Islet of Langerhans (tissue), 1 donor: ENCODE data around the gene LIN9.

Experiments used
- FAIRE-seq: peaks from one replicate; lab custom pipeline; 2011; peaks lifted over from hg19 to GRCh38; lab: Jason Lieb, UNC

The LIN9 gene

DNA sequence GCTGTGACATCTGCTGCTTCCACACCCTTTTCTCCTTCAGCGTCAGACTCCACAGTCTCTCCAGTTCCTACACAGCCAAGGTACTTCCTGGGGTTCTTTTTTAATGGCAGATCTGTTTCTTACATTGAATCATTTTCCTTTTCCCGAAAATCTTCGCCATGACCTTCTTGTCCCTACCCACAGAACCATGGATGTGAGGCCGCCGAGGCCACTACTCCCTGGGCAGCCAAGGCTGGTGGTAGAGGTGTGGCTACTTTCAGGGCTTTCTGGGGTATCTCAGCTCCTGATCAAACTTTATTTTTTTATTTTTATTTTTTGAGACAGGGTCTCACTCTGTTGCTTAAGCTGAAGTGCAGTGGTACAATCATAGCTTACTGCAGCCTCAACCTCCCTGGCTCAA, 9.5 kb upstream of the LIN9 start:
- no peak for FAIRE-seq

DNA sequence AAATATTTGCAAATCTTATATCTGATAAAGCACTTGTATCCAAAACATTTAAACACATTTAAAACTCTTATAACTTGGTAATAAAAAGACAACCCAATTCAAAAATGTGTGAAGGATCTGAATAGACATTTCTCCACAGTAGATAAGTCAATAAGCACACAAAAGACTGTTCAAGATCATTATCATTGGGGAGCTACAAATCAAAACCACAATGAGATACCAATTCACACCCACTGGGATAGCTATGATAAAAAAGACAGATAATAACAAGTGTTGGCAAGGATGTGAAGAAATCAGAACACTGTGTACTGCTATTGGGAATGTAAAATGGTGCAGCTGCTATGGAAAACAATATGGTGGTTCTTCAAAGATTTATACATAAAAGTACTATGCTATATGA, 5.1 kb upstream of the LIN9 start:
- FAIRE-seq, result no peak

DNA sequence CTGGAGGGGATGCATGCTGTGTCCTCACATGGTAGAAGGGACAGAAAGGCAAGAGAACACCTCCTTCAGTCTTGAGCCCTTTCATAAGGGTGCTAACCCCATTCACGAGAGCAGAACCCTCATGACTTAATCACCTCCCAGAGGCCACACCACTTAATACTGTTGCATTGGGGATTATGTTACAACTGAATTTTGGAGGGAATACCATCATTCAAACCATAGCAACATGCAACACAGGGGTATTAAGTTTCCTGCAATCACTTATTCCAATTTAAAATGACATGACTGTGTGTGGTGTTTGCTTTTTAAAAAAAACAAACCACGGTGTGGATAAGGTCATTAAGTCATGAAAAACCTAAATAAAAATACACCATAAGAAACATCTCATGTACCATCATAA, 3.1 kb upstream of the LIN9 start:
- no peak for FAIRE-seq

DNA sequence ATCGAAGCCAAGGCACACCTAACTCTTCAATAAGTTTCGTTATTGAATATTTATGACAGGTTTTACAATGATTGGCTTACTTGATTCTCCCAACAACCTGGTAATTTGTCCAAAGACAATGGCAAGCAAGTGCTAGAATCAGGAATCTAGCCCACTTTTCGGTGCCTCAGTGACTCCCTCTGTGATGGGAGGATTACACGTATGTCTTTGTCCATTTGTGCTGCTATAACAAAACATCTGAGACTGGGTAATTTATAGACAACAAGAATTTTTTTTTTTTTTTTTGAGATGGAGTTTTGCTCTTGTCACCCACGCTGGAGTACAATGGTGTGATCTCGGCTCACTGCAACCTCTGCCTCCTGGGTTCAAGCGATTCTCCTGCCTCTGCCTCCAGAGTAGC, 2.4 kb upstream of the LIN9 start:
- FAIRE-seq, result no peak

DNA sequence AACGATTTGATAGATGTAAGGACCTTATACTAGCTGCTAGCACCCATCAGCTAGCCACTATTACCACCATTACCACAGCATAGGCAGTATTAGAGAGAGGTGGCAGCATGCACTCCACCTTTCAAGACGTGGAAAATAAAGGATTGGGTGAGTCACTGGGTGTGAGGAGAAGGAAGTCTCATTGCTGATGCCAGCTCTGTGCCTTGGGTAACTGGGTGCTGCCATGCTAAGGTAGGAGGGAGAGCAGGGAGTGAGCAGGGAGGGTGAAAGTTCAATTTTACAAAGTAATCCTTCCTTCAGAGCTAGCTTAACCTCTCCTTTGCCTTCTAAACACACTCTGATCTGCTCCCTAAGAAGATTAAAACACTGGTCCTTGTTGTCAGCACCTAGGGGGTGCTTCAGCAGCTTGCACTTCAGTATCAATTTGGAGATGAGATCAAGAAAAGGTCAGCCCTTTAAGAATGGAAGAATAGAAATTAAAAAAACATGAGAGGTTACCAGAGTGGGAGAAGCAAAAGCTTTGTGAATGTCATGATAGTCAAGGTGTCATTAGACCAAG, 1.8 kb upstream of the LIN9 start:
- no peak for FAIRE-seq

DNA sequence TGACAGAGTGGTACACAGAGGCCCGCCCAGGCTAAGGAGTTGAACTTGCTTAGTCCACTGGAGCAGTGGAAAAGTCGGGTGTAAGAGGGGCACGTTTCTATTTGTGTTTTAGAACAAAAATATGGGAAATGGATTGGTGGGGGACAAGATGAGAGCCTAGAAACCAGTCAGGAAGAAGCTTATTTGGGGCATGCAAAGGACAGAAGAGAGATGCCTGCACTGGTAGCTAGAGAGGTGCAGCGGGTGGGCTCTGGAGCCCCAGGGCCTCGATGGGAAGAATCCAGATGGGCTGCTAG, 1.2 kb upstream of the LIN9 start:
- no peak for FAIRE-seq

DNA sequence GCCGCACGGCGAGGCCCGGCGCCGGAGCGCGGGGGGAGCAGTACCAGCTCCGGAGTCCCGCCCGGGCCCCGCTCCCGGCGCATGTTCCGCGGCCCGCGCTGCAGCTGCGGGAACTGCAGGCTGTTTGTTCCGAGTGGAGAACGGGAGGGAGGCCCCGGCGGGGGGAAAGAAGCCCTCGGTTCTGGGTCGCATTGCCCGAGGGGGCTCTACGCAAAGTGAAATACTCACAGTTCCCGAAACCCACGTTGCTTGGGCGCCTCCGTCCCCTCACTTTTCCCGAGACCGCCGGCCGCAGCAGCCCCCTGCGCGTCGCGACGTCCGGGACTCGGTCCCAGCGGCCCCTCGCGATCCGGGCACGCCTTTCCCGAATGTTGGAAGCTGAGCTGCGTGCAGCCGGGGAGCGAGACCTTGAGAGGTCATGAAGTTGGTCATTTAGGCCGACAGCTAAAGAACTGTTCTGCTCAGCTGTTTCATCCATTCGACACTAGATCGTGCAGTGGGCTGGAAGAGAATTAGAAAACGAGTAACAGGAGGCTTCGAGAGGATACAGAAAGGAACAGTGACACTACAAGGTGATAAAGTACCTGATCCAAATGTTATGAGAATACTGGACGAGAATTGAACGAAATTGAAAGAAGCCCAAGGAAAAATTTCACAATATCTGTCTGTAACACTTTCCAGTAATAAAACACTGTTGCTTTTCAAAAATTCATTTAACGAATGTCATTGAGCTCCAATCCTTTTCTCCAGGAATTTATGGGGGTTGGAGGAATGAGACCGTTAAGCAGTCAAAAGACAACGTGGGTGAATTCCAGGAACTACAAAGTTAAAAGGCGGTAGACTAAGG, 657 bp upstream of the LIN9 start:
- FAIRE-seq, result no peak

DNA sequence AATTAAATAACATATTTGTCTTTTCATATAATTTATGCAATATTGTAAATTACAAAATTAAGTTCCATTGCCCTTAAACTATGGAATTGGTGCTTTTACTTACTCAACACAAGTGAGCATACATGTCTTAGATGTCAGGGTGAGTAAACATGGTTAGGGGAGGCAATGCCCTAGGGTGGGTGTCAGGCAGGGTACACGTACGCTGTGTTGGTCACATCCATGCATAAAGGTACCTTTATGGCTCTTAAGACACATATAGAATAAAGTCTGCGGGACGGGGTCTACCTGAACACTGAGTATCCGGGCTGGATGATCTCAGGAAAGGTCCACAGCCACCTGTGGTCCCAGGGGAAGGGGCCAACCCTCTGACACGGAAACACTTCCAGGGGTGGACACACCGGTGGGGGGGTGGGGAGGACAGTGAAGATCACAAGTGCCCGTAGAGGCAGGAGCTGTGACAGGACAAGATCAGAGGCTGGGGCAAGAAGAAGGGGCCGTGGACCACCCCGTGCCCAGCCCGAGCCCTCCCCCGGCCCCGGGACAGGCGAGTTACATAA, 720 bp downstream of the LIN9 start:
- no peak for FAIRE-seq

DNA sequence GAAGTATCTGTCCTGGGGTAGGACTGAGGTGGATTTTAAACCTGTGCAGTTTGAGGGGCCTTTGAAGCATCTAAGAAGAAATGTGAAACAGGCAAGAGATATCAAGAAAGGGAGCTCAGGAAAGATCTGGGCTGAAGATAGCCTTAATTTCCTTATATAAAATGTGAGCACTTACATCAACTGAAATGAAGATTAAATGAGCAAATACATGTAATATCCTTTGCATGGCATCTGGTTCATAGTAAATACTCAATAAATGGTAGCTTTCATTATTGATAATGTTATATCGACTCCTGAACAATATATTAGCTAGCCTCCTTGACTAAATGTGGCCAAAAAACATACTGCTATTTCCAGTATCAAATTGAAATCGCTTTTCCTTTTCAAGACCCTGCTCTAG, 2.5 kb downstream of the LIN9 start:
- no peak for FAIRE-seq

DNA sequence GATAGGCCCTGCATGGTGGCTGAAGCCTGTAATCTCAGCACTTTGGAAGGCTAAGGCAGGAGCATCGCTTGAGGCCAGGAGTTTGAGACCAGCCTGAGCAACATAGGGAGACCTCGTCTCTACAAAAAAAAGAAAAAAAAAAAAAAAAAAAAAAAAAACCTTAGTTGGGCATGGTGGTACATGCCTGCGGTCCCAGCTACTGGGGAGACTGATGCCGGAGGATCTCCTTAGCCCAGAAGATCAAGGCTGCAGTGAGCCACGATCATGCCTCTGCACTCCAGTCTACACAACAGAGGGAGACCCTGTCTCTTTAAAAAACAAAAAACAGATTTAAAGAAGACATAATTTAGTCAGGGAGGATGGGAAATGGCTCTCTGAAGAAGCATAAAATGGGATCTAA, 3.8 kb downstream of the LIN9 start:
- FAIRE-seq, result no peak

DNA sequence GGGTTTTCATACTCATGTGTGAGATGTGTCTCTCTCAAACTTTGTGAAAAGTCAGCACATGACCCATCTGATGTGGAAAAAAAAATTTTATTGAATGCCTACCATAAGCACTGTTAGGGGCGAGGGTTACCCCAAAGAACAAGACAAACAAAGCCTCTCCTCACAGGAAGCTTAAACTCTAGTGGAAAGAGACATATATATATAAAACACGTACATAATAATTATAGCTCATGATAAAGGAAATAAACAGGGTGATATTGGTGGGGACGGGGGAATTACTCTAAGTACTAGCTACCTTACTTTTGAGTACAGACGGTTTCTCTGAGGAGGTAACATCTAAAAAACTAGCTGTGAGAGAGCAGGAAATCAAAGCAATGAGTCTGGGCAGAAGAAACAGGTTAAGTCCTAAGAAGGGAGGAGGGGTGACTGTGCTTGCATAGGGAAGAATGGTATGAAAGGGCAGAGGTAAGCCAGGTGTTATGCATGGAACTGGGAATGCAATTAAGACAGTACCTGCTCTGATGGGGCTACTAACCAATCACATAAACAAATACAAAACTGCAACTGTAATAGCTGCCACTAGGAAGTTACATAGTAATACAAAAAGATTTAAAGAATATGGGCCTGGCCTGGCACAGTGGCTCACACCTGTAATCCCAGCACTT, 4.5 kb downstream of the LIN9 start:
- no peak for FAIRE-seq

DNA sequence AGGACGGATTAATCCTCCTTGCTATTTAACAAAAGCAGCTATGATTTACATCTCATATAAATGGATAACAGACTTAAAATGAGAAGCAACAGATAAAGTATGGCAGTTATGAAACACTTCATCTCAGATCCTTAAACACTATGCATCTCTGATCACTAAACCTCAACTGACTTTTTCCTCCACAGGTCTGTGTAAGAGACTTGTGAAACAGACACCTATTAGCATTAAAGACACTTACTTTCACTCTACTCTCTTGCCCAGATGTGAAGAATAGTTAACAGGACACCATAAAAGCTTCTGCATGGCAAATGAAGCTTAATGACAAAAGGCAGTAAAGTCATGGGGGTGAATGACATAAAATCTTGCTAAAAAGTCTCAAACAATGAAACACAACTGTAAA, 6.2 kb downstream of the LIN9 start:
- no peak for FAIRE-seq

DNA sequence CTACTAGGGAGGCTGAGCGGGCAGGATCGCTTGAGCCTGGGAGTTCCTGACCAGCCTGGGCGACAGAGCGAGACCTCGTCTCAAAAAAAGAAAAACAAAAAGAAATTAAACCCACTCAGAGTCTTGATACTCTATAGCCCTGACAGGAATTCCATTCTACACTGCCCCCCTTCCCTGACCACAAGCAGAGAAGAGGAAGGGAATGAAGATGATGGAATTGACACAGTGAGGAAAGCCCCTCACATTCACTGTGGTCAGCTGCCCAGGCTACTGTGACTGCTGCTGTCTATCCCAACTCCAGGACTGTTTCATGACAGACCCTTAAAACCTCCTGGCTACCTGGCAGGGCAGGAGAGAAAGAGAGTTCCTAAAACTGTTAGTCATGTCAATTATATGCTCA, 12.1 kb downstream of the LIN9 start:
- FAIRE-seq, result no peak

DNA sequence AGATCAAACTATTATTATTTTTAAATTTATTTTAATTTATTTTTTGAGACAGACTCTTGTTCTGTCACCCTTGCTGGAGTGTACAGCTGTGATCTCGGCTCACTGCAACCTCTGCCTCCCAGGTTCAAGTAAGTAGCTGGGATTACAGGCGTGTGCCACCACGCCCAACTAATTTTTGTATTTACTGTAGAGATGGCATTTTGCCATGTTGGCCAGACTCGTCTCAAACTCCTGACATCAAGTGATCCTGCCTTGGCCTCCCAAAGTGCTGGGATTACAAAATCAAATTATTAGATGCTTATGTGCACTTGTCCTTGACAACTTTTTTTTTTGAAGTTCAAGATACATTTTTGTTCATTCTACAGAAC, 15.4 kb downstream of the LIN9 start:
- FAIRE-seq, result no peak

DNA sequence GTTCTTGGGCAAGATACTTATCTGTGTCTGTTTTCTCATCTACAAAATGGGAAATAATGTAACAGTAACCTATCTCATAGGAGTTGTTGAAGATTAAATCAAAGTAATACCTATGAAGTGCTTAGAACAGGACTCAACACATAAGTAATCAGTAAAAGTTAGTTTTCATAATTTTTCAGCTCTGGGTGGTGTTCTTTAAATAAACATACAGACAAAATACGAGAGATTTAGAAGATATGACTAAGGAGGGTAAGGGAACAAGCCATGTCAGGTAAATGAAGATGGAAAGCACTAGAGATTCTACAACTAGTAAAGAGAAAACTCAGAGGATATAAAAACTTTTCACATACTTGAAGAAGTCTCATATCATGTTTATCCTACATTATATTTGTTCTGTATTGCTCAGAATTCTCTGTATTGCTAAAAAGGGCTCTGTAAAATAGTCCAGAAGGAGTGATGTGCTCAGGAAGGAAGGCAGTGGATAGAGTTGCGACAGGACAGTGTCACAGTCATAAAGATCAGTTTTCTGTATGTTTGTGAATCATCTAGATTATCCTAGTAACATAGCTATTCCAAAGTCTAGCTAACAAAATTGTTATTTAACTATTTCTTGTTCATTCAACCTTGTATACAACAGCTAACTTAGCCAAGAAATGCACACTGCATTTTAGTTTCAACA, 16.0 kb downstream of the LIN9 start:
- FAIRE-seq, result peak; percentile 13

DNA sequence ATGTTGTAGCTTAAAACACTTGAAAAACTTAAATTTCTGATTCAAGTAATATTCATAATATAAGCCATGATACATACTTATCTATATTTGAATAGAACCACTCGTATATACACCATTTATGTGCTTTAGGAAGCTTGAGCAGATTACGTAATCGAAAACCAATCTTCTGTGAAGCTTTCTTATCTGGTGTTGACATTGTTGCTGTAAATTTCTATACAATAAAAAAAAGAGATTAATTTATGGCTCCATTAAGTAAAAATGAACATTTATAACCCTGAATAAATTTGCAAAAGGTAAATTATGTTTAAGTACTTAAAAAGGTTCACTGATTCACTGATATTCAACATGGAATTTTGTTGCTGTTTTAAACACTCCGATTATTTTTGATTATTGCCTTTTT, 21.4 kb downstream of the LIN9 start:
- FAIRE-seq, result no peak

DNA sequence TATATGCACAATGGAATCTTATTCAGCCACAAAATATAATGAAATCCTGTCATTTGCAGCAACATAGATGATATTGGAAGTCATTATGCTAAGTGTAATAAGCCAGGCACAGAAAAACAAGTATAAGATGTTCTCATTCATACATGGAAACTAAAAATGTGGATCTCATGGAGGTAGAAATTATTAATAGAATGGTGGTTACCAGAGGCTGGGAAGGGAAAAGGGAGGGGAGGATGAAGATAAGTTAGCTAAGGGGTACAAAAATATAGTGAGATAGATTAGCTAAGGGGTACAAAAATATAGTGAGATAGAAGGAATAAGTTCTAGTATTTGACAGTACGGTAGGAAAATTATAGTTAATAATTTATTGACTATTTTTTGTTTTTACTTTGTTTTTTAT, 27.9 kb downstream of the LIN9 start:
- no peak for FAIRE-seq

DNA sequence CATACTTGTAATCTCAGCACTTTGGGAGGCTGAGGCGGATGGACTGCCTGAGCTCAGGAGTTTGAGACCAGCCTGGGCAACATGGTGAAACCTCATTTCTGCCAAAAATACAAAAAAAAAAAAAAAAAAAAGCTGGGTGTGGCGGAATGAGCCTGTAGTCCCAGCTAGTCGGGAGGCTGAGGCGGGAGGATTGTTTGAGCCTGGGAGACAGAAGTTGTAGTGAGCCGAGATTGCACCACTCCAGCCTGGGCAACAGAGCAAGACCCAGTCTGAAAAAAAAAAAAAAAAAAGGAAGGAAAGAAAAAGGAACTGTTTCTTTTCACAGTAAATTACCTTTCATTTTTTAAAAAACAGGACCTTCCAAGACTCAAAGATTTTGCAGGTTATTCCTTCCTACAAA, 29.5 kb downstream of the LIN9 start:
- FAIRE-seq, result no peak

DNA sequence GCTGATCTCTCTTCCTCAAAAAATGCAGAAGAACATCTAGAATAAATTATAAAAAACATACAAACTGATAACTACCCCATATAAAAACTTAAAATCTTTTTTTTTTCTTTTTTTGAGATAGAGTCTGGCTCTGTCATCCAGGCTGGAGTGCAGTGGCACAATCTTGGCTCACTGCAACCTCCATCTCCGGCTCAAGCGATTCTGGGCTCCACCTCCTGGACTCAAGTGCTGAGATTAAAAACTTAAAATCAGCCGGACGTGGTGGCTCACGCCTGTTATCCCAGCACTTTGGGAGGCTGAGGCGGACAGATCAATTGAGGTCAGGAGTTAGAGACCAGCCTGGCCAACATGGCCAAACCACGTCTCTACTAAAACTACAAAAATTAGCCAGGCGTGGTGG, 31.1 kb downstream of the LIN9 start:
- no peak for FAIRE-seq

DNA sequence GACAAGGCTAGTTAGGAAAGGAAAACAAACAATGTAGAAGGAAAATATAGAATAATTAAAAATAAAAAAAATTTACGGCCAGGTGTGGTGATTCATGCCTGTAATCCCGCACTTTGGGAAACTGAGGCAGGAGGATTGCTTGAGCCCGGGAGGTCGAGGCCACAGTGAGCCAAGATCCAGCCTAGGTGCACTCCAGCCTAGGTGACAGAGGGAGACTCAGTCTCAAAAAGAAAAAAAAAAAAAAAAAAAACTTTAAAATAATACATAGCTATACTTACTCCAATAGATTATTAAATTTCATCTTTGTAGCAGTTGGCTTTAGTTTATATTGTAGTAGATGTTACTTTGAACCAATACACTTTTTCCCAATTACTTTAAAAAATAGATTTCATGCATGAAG, 32.0 kb downstream of the LIN9 start:
- FAIRE-seq, result no peak

DNA sequence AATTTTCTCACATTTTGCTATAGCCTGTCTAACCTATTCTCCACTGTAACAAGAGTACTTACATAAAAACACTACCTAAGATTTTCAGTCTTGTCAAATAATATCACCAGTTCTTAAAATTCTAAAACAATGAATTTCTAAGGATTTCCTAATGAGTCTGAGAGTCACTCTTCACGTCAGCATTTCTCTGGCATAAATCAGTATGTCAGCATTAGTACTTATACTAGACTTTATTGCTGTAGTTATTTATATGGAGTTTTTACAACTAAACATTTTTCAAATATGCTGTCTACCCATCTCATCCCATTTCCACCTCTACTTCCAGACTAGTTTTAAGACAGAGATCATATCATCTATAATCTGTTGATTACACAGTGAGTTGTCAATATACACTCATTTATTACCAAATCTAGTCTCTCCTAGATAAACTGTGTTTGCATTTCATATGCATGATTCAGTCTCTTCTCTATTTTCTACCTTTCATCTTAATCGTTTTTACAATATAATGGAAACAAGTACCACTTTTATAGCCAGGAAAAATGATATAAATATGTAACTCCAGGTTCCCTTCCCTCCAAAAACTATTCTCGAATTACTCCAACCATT, 32.8 kb downstream of the LIN9 start:
- FAIRE-seq, result no peak

DNA sequence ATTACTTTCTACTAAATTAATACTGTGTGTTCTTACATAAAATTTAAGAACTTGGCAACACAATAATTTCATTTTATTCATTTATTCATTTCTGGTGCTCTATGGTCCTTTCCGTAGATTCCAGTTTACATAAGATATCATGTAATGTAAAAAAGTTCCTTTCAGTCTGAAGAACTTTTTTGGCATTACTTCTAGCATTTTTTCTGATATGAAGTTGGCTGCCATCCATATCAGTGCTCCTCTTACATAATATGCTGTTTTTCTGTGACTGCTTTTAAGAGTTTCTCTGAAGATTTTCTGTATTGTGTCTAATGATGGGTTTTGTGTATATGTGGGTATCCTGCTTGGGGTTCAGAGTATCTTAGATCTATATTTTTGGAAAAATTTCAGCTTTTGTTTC, 34.8 kb downstream of the LIN9 start:
- FAIRE-seq, result no peak
